ENCODE results near the gene FSTL1.
A peak's percentile ranks its signal among the peaks of the same experiment; 100 is the strongest.

Gene FSTL1

GRCh38 chr3:120348991-120349854 is 101.6 kb downstream of the FSTL1 start, which contains the start of gene LRRC58:
Gene LRRC58, minus strand, starts transcription at chr3:120349354. Its CDS starts 111 bp downstream, at chr3:120349243.
- peak; percentile 89 for DNase-seq

- DNase-seq: peak; percentile 60
Measured at GRCh38 chr3:120348065-120348990, 102.5 kb downstream of the FSTL1 start.

GRCh38 chr3:120344349-120344748 is 106.4 kb downstream of the FSTL1 start:
- DNase-seq: peak; percentile 59

Measured in CD4-positive, alpha-beta T cell treated with Interleukin-10 for 1 hour (primary cell).